GM21515 (cell line): ENCODE measurements around the gene PKN1.
"Not testable (repeated sequence)": the region's sequence is repeated elsewhere in the genome, so short reads cannot be mapped to it uniquely, and the experiment has no call there.

Experiments used
- ATAC-seq: cut with Tn5 transposase; IDR thresholded peaks from one replicate; pipeline ENCODE4 v1.9.1; 2021; ENCODE audit not compliant: unreplicated experiment

PKN1 gene

GRCh38 chr19:14462401-14462800 is 29.3 kb downstream of the PKN1 start:
- ATAC-seq = not testable (repeated sequence)

- ATAC-seq = no peak
Observed at GRCh38 chr19:14463747-14464146, 30.6 kb downstream of the PKN1 start.

GRCh38 chr19:14467391-14467790 is 34.3 kb downstream of the PKN1 start:
- ATAC-seq = no peak

GRCh38 chr19:14467816-14468215 is 34.7 kb downstream of the PKN1 start:
- ATAC-seq = no peak

- ATAC-seq = no peak
Observed at GRCh38 chr19:14470031-14470876, 37.1 kb downstream of the PKN1 start.

GRCh38 chr19:14471436-14472187 is 38.5 kb downstream of the PKN1 start:
- ATAC-seq = no peak

- ATAC-seq = no peak
Observed at GRCh38 chr19:14472202-14472938, 39.3 kb downstream of the PKN1 start.

GRCh38 chr19:14473073-14473977 is 40.2 kb downstream of the PKN1 start:
- no peak for ATAC-seq

- ATAC-seq = no peak
Observed at GRCh38 chr19:14473978-14474578, 41.0 kb downstream of the PKN1 start.

- no peak for ATAC-seq
Observed at GRCh38 chr19:14474827-14475226, 41.7 kb downstream of the PKN1 start.

GRCh38 chr19:14475251-14476073 is 42.4 kb downstream of the PKN1 start, which contains the start of gene PTGER1:
Gene PTGER1 (minus strand): TSS chr19:14475354. CDS start chr19:14474320, 1,034 bp downstream.
- ATAC-seq = no peak

GRCh38 chr19:14476327-14476672 is 43.2 kb downstream of the PKN1 start:
- no peak for ATAC-seq

GRCh38 chr19:14476673-14477401 is 43.7 kb downstream of the PKN1 start:
- no peak for ATAC-seq

- ATAC-seq = no peak
Observed at GRCh38 chr19:14477418-14478112, 44.5 kb downstream of the PKN1 start.

GRCh38 chr19:14478113-14478545 is 45.0 kb downstream of the PKN1 start:
- ATAC-seq = no peak

- no peak for ATAC-seq
Observed at GRCh38 chr19:14479309-14479974, 46.3 kb downstream of the PKN1 start.

- no peak for ATAC-seq
Observed at GRCh38 chr19:14479975-14480699, 47.0 kb downstream of the PKN1 start.
